Epithelial cell of prostate (primary cell): Measurements from ENCODE around the gene RAB11FIP4.
"Not testable (repeated sequence)": the region's sequence is repeated elsewhere in the genome, so short reads cannot be mapped to it uniquely, and the experiment has no call there.

ENCODE experiments used
- DNase-seq: peaks from one replicate; pipeline ENCODE4 v3.0.0-alpha.2; 2011; ENCODE audit warnings: low read depth, low spot score
- H3K27ac ChIP-seq: fragments of 450-650 bp; 2 replicates; pipeline ENCODE4 v1.5.1; 2017; ENCODE audit warnings: mild to moderate bottlenecking

Gene RAB11FIP4

DNA sequence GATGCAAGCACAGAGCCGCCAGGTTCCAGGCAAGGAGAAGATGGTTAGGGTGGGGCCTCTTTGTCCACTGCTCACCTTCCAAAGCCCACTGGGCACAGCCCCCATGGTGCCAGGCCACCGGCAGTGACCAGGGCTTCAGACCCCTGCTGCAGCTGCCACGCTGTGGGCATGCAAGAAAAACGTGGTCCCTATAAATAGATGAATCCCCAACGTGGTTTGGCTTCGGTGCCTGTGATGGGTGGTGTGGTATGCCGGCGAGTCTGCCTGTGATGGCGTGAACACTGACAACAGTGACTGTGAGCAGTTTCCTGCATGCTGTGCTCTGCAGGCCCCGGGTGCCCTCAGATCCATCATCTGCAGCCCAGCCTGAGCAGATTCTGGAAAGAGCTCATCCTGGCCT, 36.6 kb downstream of the RAB11FIP4 start:
- no peak overlapping the region for H3K27ac ChIP-seq
- DNase-seq: no peak

DNA sequence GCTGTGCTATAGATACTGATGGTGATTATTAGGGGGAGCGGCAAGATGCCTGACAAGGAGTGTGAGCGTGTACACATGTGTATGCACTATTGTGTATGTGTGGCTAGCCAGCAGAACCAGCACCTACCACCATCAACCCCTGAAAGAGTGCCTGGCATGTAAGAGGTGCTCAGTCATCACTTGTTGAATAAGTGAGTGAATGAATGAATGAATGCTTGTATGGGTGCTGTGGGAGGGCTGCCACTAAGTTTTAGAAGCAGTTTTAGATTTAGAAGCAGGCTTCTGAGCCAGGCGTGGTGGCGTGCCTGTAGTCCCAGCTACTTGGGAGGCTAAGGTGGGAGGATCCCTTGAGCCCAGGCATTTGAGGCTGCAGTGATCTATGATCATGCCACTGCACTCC, 37.0 kb downstream of the RAB11FIP4 start:
- H3K27ac ChIP-seq: no peak overlapping the region
- no peak for DNase-seq

DNA sequence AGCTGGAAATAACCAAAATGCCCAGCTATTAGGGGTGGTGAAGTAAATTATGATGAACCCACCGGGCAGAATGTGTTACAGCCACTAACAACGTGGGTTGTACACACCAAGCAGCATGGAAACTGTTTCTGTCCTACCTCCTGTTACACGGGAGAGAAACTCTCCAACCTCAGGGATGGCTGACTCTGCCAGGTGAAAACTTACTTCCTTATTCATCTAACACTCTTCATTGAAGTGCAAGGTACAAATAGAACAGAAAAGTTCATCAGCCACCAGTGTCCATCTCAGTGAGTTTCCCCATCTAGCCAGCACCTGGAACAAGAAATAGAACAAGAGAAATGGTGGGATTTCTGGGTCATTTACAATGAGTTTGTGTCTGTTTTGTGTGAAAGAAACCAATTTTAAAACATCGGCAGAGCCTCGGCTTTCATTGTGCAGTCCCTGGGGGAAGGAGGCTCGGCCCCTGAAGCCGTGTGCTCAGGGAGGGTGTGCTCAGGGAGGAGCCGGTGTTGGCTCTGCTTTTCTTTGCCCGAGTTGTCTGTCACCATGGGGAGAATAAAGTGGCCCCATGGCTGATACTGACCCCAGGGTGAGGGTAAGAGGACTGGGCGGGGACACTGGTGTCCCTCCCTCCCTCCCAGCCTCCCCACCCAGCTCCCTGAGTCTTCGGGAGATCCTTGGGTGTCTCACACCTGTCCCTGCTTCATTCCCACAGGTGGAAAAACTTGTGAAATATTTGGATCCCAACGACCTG, 39.8 kb downstream of the RAB11FIP4 start:
- H3K27ac ChIP-seq: no peak overlapping the region
- DNase-seq: no peak

- no peak for DNase-seq
- no peak overlapping the region for H3K27ac ChIP-seq
These were observed 40.6 kb downstream of the RAB11FIP4 start for GRCh38 chr17:31431852-31432658.

DNA sequence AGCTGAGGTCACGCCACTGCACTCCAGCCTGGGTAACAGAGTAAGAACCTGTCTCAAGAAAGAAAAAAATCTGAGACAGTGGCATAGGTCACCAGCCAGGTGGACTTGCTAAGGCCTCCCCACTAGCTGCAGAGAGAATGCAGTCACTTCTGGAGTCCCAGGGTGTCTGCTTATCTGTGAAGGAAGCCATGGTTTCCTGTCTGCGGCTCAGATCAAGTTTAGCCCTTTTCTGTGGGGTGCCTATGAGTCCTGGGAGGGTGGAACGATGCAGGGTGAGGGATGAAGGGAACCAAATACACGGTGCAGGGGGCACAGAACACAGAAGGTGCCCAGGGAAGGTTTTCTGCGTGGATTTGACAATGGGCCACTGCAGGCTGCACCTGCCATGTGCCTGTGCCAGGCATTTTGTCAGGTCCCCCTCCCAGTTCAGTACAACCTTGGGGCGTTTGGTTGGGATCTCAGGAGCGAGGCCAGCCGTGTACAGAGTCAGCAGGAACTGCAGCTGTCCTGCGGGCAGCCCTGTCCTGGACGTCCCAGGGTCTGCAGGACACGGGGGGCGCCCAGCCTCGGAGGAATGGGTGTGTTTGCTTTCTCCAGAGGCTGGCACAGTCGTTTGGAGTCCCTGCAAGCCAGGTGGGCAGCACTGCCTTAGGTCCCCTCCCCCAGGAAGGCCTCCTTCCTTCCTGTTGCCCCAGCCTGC, 41.8 kb downstream of the RAB11FIP4 start:
- DNase-seq: no peak
- no peak overlapping the region for H3K27ac ChIP-seq

DNA sequence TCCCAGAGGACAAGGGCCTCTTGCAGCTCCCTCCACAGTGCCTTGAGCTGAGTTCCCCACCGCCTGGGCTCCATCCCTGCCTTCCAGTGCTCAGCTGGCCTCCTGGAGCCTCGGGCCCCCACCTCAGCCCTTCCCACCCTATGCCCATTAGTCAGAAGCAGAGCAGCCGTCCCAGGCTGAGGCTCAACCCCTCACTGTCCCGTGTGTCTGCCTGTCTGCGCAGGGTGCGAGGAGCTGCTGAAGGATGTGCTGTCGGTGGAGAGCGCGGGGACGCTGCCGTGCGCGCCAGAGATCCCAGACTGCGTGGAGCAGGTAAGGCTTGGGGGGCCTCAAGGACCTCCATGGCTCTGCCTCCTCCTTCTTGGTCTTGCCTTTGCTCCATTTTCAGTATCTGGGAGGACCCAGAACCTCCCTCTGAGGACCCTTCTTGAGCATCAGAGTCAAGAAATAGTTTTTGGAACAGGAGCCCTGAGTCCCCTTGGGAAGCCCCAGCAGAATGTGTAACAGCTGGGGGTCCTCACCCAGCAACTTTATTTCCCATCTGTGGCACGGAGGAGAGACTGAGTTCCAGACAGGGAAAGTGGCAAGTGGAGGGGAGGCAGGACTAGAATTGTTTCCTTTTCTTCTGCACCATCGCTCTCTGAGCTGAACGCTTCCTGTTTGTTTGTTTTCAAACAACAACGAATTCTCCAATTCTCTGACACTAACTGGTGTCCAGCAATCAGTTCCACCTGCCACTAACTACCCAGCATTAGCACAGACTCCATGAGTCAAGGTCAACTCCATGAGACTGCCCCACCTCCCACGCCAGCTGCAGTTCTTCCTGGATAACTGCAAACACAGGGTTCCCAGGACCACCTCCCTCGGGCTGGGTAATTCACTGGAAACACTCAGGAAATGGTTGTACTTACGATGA, 42.6 kb downstream of the RAB11FIP4 start:
- no peak overlapping the region for H3K27ac ChIP-seq
- DNase-seq: no peak

- no peak overlapping the region for H3K27ac ChIP-seq
- no peak for DNase-seq
These were observed 43.2 kb downstream of the RAB11FIP4 start for GRCh38 chr17:31434727-31435050.

GRCh38 chr17:31435581-31435980, 44.1 kb downstream of the RAB11FIP4 start:
- no peak for DNase-seq
- no peak overlapping the region for H3K27ac ChIP-seq

GRCh38 chr17:31437720-31438400, 46.4 kb downstream of the RAB11FIP4 start:
- no peak overlapping the region for H3K27ac ChIP-seq
- DNase-seq: no peak

- no peak overlapping the region for H3K27ac ChIP-seq
- DNase-seq: no peak
These were observed 48.2 kb downstream of the RAB11FIP4 start for GRCh38 chr17:31439716-31440115.

DNA sequence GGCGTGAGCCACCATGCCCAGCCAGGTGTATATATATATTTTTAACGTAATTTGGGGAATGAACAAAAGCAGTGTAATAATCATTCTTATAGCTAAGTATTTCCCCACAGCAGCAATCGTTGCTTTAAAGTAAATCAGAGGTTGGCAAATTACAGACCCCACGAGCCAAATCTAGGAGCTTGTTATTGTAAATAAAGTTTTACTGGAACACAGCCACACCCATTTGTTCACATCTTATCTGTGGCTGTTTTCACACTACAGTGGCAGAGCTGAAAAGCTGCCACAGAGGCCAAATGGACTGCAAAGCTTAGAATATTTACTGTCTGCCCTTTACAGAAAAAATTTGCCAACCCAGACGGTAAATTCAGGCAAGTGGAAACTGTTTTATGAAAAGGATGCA, 50.8 kb downstream of the RAB11FIP4 start:
- H3K27ac ChIP-seq: no peak overlapping the region

GRCh38 chr17:31442856-31443255, 51.4 kb downstream of the RAB11FIP4 start:
- not testable (repeated sequence) for H3K27ac ChIP-seq, DNase-seq

More for the DNA sequence above, 50.8 kb downstream of the RAB11FIP4 start:
- DNase-seq: no peak

DNA sequence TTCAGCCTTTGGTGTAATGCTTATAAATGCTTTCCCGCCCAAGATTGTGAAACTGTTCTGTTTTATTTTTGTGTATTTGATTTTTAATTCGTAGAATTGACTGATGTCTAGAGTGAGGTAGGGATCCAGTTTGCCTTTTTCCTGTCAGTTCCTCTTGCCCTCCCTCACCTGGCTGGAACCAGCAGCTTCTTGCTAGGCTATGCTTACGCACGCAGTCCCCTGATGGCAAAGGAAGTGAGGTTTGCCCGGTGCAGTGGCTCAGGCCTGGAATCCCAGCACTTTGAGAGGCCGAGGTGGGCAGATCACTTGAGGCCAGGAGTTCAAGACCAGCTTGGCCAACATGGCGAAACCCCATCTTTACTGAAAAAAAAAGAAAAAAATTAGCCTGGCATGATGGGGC, 51.9 kb downstream of the RAB11FIP4 start:
- H3K27ac ChIP-seq: no peak overlapping the region
- DNase-seq: no peak

DNA sequence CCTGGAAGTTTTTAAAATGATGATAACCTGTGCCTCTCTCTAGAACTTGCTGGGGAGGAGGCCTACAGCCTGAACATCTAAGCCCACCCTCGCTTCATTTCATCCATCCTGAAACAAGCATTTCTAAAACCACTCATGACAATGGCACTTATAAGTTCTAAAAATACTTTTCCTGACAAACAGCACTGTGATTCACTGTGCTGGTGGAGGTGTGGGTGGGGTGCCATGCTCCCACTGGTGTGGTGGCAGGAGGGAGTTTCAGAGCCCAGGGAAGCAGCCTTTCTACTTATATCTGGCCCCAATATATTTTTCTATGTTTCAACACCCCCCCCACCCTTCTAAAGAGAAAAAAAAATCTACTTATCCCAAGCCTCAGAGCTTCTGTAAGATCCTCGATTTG, 52.6 kb downstream of the RAB11FIP4 start:
- DNase-seq: no peak
- H3K27ac ChIP-seq: no peak overlapping the region

DNA sequence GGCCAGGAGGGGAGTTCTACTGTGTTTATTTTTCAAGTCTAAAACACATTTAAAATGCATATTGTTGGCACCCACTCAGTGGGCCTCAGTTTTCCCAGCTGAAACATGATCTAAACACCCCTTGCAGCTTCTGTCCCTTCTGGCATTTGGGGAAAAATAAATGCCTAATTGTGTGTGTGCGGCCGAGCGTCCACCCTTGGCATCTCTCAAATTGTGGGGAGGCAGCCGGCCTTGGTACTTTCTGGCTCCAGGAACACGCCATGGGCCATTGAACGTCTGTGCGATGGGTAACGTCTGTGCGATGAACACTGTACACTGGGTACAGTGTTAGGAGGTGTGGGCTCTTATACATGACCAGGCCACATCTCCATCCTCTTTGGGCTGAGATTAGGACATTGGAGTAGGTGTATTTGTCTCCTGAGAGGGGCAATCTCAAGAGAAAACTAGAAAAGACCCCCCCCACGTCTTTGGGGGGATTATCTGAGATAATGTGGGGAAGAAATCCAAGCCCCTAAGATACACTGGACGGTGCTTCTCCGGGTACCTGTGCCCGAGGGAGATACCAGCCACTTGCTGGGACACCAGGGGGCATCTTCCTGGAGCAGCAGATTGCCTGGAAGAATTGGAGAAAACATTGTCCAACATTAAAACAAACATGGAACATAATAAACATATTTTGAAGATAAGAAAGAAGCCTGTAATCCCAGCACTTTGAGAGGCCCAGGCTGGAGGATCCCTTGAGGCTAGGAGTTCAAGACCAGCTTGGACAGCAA, 54.9 kb downstream of the RAB11FIP4 start:
- DNase-seq: no peak
- no peak overlapping the region for H3K27ac ChIP-seq

DNA sequence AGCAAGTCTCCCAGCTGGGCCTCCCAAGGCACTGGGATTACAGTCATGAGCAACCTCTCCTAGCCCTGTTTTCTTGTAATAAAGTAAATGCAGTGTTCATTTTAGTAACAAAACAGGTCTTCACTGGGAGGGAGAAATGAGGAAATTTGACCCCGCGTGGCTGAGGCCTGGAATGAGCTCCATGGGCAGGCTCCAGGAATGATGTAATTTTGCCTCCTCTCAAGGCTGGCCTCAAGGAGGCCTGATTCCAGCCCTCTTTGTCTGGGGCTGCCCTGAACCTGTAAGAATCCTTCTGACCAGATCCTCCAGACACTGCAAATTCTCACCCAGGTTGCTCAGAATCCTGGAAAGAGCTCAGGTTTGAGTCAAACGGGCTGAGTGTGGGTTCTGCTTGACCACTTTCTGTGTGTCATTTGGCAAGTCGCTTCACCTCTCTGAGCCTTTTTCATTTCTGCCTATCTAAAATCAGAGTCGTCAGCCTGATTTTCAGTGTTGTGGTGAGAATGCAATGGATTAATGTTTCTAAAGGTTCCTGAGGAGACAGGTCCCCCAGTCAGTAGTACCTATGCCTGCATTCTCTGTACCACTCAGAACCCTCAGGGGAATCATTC, 57.1 kb downstream of the RAB11FIP4 start:
- DNase-seq: no peak
- no peak overlapping the region for H3K27ac ChIP-seq

DNA sequence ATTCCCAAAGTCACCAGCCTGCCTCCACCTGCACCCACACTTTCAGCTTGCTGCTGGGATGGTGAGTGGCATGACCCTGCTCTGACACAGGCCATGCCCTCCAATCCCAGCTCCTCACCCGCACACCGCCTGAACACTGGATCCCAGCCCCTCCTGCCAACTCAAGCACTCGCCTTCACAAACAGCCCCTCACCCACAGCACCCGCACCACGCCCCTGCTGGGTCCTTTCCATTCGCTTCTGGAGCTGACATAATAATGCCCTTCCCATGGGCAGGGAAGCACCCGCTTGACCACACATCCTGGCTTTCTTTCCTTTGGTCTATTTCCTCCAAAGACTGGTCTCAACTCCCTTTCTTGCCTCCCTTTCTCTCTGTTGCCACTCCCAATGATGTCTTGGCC, 57.6 kb downstream of the RAB11FIP4 start:
- DNase-seq: no peak
- H3K27ac ChIP-seq: no peak overlapping the region

GRCh38 chr17:31449746-31450145, 58.3 kb downstream of the RAB11FIP4 start:
- DNase-seq: no peak
- H3K27ac ChIP-seq: no peak overlapping the region
